HCT116 (cell line): ENCODE results near the gene KRT17. TPM values are rescaled to one million over a fixed set of nuclear protein-coding genes. Genes with fewer than 3 reads are reported as not detected.

Experiments
- ATAC-seq: fragments of 200-7000 bp; cut with Tn5 transposase; 2 replicates; pipeline ENCODE4 v1.9.1; 2020; ENCODE audit warnings: mild to moderate bottlenecking, moderate library complexity
- BruUV-seq: library from RNA; stranded (reverse); fragments of 400-500 nt; replicated peaks from 2 replicates; lab custom pipeline; 2021; lab: Mats Ljungman, UMichigan
- CTCF ChIA-PET: fragments of 300-600 bp; sonication (Branson Sonifier 250); formaldehyde crosslinking; loops from one replicate; lab custom pipeline; 2021; ENCODE audit warnings: antibody characterized with exemption; lab: Charles Lee
- POLR2A ChIA-PET: fragments of 300-600, 350-600 bp; sonication (Branson Sonifier 250); formaldehyde crosslinking; loops from one replicate; lab custom pipeline; 2021; ENCODE audit warnings: antibody characterized with exemption; lab: Charles Lee
- RAD21 ChIA-PET, 2 experiments: fragments of 300-600 bp; sonication (Branson Sonifier 250); formaldehyde crosslinking; loops; one replicate each; lab custom pipeline; 2023; ENCODE audit warnings: low total read pairs in 2 of 2; ENCODE audit not compliant: uncharacterized antibody in 2 of 2, unreplicated experiment in 2 of 2, low non-redundant PET in 1 of 2; lab: Charles Lee
- DNase-seq: peaks from one replicate; pipeline ENCODE4 v3.0.0-alpha.2; 2010; ENCODE audit warnings: low read depth, low spot score
- H2AFZ ChIP-seq: fragments of 200-600 bp; shearing (Covaris generic), sonication (generic); 2 replicates; pipeline ENCODE4 v1.6.1; 2017; ENCODE audit warnings: low read depth, mixed run types, mixed read lengths, antibody characterized with exemption, low read length; ENCODE audit not compliant: poor library complexity, severe bottlenecking
- H3K27ac ChIP-seq: 2 replicates; pipeline ENCODE4 v1.5.1; 2012; ENCODE audit warnings: low read depth, low read length
- H3K27me3 ChIP-seq: fragments of 200-600 bp; sonication (generic); 2 replicates; pipeline ENCODE4 v1.6.1; 2016; ENCODE audit warnings: mixed run types, low read length, mixed read lengths; ENCODE audit not compliant: insufficient read depth
- H3K36me3 ChIP-seq, 2 experiments: fragments of 200-500 bp in 1 of 2; fragments of 200-600 bp in 1 of 2; sonication (Bioruptor generic) in 1 of 2; sonication (generic) in 1 of 2; 2 replicates each; pipeline versions ENCODE4 v1.5.1 to v1.6.1; 2014 to 2016; ENCODE audit warnings: low read length in 2 of 2, inconsistent platforms in 1 of 2, mixed read lengths in 1 of 2, mixed run types in 1 of 2; ENCODE audit not compliant: insufficient read depth in 2 of 2, control insufficient read depth in 1 of 2
- H3K4me1 ChIP-seq, 2 experiments: fragments of 200-600 bp in 1 of 2; sonication (generic) in 1 of 2; 2 replicates each; pipeline versions ENCODE4 v1.5.1 to v1.6.1; 2012 to 2017; ENCODE audit warnings: low read length in 2 of 2, inconsistent platforms in 1 of 2, mild to moderate bottlenecking in 1 of 2, mixed read lengths in 1 of 2, mixed run types in 1 of 2, moderate library complexity in 1 of 2; ENCODE audit not compliant: insufficient read depth in 2 of 2, control insufficient read depth in 1 of 2
- H3K4me2 ChIP-seq: fragments of 200-600 bp; sonication (generic); 2 replicates; pipeline ENCODE4 v1.6.1; 2017; ENCODE audit warnings: mixed run types, low read length, mixed read lengths
- H3K4me3 ChIP-seq, 2 experiments: fragments of 200-600 bp in 1 of 2; sonication (generic) in 1 of 2; replicated peaks in 1 of 2; 2 replicates each; pipeline ENCODE4 v1.5.1; 2011 to 2016; ENCODE audit warnings: low read length in 2 of 2, control low read depth in 1 of 2, low read depth in 1 of 2, mild to moderate bottlenecking in 1 of 2, mixed read lengths in 1 of 2, mixed run types in 1 of 2
- H3K79me2 ChIP-seq: fragments of 200-600 bp; sonication (generic); 2 replicates; pipeline ENCODE4 v1.6.1; 2017; ENCODE audit warnings: mild to moderate bottlenecking, mixed run types, low read length, moderate library complexity, mixed read lengths; ENCODE audit not compliant: insufficient read depth
- H3K9ac ChIP-seq: fragments of 200-600 bp; sonication (generic); 2 replicates; pipeline ENCODE4 v1.6.1; 2016; ENCODE audit warnings: low read length, mixed read lengths
- H3K9me2 ChIP-seq: fragments of 200-600 bp; sonication (generic), shearing (Covaris generic); 2 replicates; pipeline ENCODE4 v1.6.1; 2017; ENCODE audit warnings: mixed run types, mild to moderate bottlenecking, moderate library complexity; ENCODE audit not compliant: insufficient read depth
- H3K9me3 ChIP-seq, 2 experiments: fragments of 200-500 bp in 1 of 2; fragments of 200-600 bp in 1 of 2; sonication (Bioruptor generic) in 1 of 2; sonication (generic) in 1 of 2; 2 replicates each; pipeline ENCODE4 v1.6.1; 2014 to 2017; ENCODE audit warnings: low read length in 2 of 2, mixed read lengths in 2 of 2, inconsistent platforms in 1 of 2, low read depth in 1 of 2, mild to moderate bottlenecking in 1 of 2, mixed run types in 1 of 2, moderate library complexity in 1 of 2; ENCODE audit not compliant: control insufficient read depth in 1 of 2, insufficient read depth in 1 of 2
- H4K20me1 ChIP-seq: fragments of 200-600 bp; sonication (generic), shearing (Covaris generic); 2 replicates; pipeline ENCODE4 v1.6.1; 2017; ENCODE audit warnings: mixed run types, mild to moderate bottlenecking, moderate library complexity; ENCODE audit not compliant: insufficient read depth
- CBX3 ChIP-seq: IDR thresholded peaks from 2 replicates; pipeline ENCODE4 v1.6.1; 2012; ENCODE audit warnings: low read depth
- CEBPB ChIP-seq: IDR thresholded peaks from 2 replicates; pipeline ENCODE4 v1.6.1; 2012; ENCODE audit warnings: low read depth
- ELF1 ChIP-seq: IDR thresholded peaks from 2 replicates; pipeline ENCODE4 v1.6.1; 2012; ENCODE audit warnings: low read depth, borderline replicate concordance
- POLR2AphosphoS5 ChIP-seq: IDR thresholded peaks from 2 replicates; pipeline ENCODE4 v1.6.1; 2011; ENCODE audit warnings: mild to moderate bottlenecking, low read depth, low read length, moderate library complexity
- SRF ChIP-seq: IDR thresholded peaks from 2 replicates; pipeline ENCODE4 v1.6.1; 2012; ENCODE audit warnings: low read depth
- ZFX ChIP-seq: fragments of 450-650 bp; IDR thresholded peaks from 2 replicates; pipeline ENCODE4 v1.6.1; 2017
- intact Hi-C: fragments of 100-400 bp; cut with micrococcal nuclease; formaldehyde crosslinking; loops from 2 replicates; pipeline ENCODE4 v1.10.0; 2022
- total RNA-seq: library from RNA; stranded (reverse); gene quantifications from one replicate; pipeline ENCODE4 v1.2.1, GENCODE V29; 2021; ENCODE audit not compliant: unreplicated experiment
- TF ChIP-seq, protein P1 (sequence below): IDR thresholded peaks from 2 replicates; pipeline ENCODE4 v1.6.1; 2012
- TF ChIP-seq, protein P2 (sequence below), 3 experiments: fragments of 200-600 bp in 1 of 3; sonication (generic) in 1 of 3; IDR thresholded peaks in 2 of 3; conservative IDR thresholded peaks in 1 of 3; 2 replicates each; pipeline ENCODE4 v1.5.1; 2012 to 2017; ENCODE audit warnings: low read depth in 2 of 3, low read length in 2 of 3, antibody characterized with exemption in 1 of 3, borderline replicate concordance in 1 of 3, control low read depth in 1 of 3, mild to moderate bottlenecking in 1 of 3, mixed read lengths in 1 of 3, mixed run types in 1 of 3, moderate library complexity in 1 of 3; ENCODE audit not compliant: insufficient read depth in 1 of 3

Gene KRT17
- total RNA-seq, 1 experiment from 2014 or later: not detected

DNA sequence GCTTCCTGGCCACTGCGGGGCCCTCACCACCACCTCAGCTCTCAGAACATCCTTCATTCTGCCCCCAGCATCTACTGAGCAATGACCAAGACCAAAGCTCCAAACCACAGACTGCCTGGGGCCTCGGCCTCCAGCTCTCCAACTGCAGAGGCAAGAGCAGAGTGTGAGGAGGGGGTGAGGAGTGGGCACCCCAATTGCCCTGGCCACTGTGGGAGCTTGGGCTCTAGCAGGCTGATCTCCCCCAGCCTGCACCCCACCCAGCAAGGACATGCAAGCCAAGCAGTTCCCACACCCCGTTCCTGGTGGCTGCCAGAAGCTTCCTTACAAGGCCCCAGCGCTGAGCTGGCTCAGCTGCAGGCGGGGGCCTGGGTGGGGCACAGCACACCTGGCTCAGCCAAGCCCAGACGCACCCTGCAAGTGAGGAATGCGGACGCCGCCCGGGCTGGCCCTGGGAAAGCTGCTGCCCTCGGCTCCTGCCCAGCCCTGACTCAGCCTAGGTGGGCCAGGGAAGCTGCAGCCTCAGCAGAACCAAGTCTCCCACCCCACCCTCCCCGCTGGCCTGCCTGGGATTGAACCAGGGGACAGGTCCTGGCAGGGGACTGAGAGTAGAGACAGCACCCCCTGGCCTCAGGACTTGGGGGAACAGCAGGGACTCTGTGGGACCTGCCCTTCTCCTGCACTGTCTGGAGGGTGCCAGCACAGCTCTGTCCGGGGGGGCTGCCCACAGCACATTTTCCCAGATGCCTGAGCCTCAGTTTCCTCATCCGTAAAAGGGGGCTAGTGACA, 29.7 kb upstream of the KRT17 start:
- Histone ChIP-seq H3K79me2 (no peaks in the 10 kb centered on the region), H4K20me1 (no peaks in the 10 kb centered on the region), H2AFZ (no peak overlapping the region), H3K36me3 (no peaks in the 10 kb centered on the region), H3K4me2 (peak overlapping the region; percentile 82), H3K4me1 (peaks cover 48 to 80% of the 10 kb centered on the region in 2 experiments), H3K27me3 (no peaks in the 10 kb centered on the region), H3K27ac (peak overlapping the region; percentile 71), H3K4me3 (peak overlapping the region in 1 of 2 experiments; percentile 16; a peak in 2 of 4 replicates), H3K9ac (peak overlapping the region; percentile 67), H3K9me3 (no peaks in the 10 kb centered on the region), H3K9me2 (no peaks in the 10 kb centered on the region)
- intact Hi-C loops: no loop called here
- RAD21 ChIA-PET: interaction anchor here (1.2 to 1.4 kb wide), 3 partner anchors 9 to 106 kb away, joined by 3 to 5 read pairs (median 5); no protein-coding TSS in a partner anchor
- POLR2A ChIA-PET: interaction anchor here (1.1 to 1.6 kb wide), 5 partner anchors 9 to 132 kb away, joined by 3 to 12 read pairs (median 4); partner anchors contain the start of genes EIF1 and KRT19
- CTCF ChIA-PET: interaction anchor here (1.0 to 11.1 kb wide), 4 partner anchors 10 to 1038 kb away, joined by 3 to 217 read pairs (median 18); no protein-coding TSS in a partner anchor
- TF ChIP-seq, protein P1, sequence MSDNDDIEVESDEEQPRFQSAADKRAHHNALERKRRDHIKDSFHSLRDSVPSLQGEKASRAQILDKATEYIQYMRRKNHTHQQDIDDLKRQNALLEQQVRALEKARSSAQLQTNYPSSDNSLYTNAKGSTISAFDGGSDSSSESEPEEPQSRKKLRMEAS: peak; percentile 70; the same call in 1 of the 2 replicates
- TF ChIP-seq ZFX (peak; percentile 23; the same call in 1 of the 2 replicates), ELF1 (no peak), SRF (no peak), POLR2AphosphoS5 (peak; percentile 59; the same call in 1 of the 2 replicates), CEBPB (no peak), CBX3 (no peak; the same call in 1 of the 2 replicates)
- TF ChIP-seq, protein P2, sequence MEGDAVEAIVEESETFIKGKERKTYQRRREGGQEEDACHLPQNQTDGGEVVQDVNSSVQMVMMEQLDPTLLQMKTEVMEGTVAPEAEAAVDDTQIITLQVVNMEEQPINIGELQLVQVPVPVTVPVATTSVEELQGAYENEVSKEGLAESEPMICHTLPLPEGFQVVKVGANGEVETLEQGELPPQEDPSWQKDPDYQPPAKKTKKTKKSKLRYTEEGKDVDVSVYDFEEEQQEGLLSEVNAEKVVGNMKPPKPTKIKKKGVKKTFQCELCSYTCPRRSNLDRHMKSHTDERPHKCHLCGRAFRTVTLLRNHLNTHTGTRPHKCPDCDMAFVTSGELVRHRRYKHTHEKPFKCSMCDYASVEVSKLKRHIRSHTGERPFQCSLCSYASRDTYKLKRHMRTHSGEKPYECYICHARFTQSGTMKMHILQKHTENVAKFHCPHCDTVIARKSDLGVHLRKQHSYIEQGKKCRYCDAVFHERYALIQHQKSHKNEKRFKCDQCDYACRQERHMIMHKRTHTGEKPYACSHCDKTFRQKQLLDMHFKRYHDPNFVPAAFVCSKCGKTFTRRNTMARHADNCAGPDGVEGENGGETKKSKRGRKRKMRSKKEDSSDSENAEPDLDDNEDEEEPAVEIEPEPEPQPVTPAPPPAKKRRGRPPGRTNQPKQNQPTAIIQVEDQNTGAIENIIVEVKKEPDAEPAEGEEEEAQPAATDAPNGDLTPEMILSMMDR (IDR thresholded peaks at IDR 0.05 in 2 of 3, conservative IDR thresholded peaks at IDR 0.05 in 1 of 3; ENCODE audit: borderline replicate concordance in 1 of 3, insufficient read depth in 1 of 3, low read depth in 2 of 3, low read length in 2 of 3): no peak
- peak; percentile 69 for DNase-seq
- BruUV-seq: no TSS peak
- ATAC-seq: peak; percentile 82
